Stimulated activated CD4-positive, alpha-beta T cell treated with anti-CD3 and anti-CD28 coated beads, Interleukin-2, amount 100 ng/mL, for 24 hours (primary cell): ENCODE data around the gene SLC25A51.
"Not testable (repeated sequence)": the region's sequence is repeated elsewhere in the genome, so short reads cannot be mapped to it uniquely, and the experiment has no call there.

ENCODE experiments used
- DNase-seq, 2 donors: peaks; one replicate each; pipeline ENCODE4 v3.0.0-alpha.2; 2020

Gene SLC25A51

DNA sequence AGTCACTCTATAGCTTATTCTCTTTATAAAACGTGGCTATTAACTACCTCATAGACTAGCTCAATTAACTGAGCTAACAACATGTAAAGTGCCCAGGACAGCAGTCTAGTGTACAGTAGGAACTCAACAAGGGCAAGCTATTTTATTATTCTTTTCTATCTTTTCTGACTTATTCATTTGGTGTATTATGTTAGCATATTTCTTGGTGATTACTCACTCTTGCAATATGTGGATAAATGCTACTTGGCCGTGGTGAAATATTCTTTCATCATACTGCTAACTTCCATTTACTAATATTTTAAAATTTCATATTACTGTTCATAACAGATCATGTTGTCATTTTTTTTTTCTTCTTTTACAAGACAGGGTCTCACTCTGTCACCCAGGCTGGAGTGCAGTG is 4.9 kb downstream of the SLC25A51 start:
- DNase-seq, result no peak

DNA sequence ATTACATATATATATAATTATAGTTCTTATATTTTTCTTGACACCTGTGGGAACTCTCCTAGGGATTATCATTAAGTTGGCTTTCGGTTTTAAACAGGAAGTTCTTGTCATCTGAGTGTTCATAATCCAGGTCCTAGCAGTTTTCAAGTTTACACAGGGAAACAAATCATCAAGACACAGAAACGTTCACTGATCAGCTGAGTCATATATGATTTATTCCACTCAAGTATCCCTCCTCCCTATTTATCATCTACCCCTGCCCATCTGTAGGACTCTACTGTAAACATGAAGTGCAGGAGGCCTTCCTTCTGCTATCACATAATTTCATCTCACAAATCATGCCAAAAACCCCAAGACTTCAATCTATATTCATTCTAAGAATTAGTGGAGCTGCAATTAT is 6.3 kb downstream of the SLC25A51 start:
- DNase-seq, result no peak

DNA sequence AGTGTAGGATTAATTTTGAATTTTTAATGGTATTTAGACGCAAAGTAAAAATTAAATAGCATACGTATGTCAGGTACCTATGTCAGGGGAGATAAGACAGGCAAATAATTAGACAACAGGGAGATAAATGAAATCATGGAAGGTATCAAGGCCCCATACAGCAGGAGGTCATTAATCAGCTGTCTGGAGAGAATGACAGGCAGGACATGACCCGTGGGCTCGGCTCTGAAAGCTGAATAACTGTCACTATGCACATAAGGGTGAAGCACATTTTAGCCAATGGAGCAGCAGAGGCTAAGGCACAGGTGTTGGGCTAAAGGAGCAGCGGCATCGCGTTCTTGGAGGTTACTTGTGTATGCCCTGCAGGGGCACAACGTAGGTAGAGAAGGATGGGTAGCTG is 11.9 kb downstream of the SLC25A51 start:
- DNase-seq, result no peak

- not testable (repeated sequence) for DNase-seq
Measured at GRCh38 chr9:37891042-37891441, 12.9 kb downstream of the SLC25A51 start.

GRCh38 chr9:37889536-37889935 is 14.4 kb downstream of the SLC25A51 start:
- no peak for DNase-seq

DNA sequence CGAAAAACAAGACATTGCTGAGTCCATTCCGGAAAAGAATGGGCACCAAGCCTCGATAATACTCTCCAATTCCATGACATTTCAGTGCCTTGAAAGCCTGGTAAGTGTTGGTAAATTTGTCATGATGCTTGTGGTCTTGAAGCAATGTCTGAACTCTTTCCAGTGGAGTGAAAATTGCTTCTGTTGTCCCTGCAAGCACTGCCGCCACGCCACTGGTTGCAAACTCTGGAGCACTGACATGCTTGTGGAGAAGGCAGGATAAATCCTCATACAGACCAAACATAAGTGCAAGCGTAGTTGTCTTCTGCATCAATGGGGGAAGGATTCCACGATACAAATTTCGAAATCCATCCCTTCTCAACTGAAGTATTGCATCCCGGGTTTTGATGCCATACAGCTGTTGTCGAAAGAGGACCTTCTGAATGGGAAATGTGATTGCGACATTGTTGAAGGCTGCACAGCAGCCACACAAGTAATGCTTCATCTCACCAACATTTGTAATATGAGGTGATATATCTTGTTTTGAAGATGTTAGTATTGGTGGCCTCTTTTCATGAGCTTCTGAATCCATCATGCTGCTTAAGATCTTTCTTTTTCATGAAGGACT is 15.8 kb downstream of the SLC25A51 start:
- not testable (repeated sequence) for DNase-seq

DNA sequence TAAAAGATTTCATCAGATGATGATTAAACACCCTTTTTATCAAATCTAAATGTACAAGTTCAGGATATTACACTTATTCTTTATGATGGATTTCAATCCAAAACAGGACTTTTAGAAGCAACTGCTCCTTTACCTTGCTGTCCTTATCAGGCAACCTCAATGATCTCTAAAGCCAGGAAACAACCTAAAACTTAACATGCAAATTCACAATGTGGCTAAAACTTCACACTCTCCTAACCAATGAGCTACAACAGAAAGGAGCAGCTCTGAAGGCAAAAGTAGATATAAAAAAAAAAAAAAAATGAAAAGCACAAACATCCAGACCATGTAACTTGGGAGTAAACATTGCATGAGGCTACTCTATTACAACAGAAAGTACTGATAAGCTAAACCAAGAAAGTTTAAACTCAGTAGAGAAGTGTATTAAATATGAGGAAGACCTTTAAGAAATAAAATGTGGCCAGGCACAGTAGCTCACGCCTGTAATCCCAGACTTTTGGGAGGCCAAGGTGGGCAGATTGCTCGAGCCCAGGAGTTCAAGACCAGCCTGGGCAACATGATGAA is 22.9 kb downstream of the SLC25A51 start:
- no peak for DNase-seq

GRCh38 chr9:37876376-37876775 is 27.6 kb downstream of the SLC25A51 start:
- no peak for DNase-seq

- no peak for DNase-seq
Measured at GRCh38 chr9:37873955-37874354, 30.0 kb downstream of the SLC25A51 start.

GRCh38 chr9:37870799-37871176 is 33.1 kb downstream of the SLC25A51 start:
- DNase-seq, result no peak

- DNase-seq, result no peak
Measured at GRCh38 chr9:37870081-37870798, 33.7 kb downstream of the SLC25A51 start.

- no peak for DNase-seq
Measured at GRCh38 chr9:37862530-37862929, 41.4 kb downstream of the SLC25A51 start.

DNA sequence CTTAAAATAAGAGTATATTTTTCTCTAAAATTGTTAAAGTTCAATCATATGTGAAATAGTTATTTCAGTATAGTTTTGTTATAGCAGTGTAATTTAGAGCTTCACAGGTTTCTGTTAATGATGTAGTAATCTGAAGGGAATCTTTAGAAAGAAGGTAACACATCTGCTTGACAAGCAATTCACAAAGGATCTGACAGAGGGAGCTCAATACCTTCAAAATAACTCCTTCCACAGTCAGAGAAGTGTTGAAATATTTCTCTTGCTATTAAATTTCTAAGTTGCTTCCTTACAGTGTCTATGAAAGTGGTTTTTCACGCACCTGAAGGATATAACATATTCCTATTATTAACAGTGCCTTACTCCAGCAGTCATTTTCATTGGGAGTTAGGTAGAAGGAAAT is 44.9 kb downstream of the SLC25A51 start:
- no peak for DNase-seq

- no peak for DNase-seq
Measured at GRCh38 chr9:37856551-37856950, 47.4 kb downstream of the SLC25A51 start.

GRCh38 chr9:37852222-37852621 is 51.7 kb downstream of the SLC25A51 start:
- DNase-seq, result no peak

GRCh38 chr9:37840560-37841194 is 63.2 kb downstream of the SLC25A51 start:
- DNase-seq, result peak; percentile 14 to 21

- no peak for DNase-seq
Measured at GRCh38 chr9:37839496-37840461, 64.1 kb downstream of the SLC25A51 start.
